Endothelial cell of umbilical vein (primary cell): ENCODE data around the gene INTS6. TPM values are rescaled to one million over a fixed set of nuclear protein-coding genes. Genes with fewer than 3 reads are reported as not detected.

Experiments
- BruUV-seq: library from RNA; stranded (reverse); fragments of 400-500 nt; replicated peaks from 2 replicates; lab custom pipeline; 2021; lab: Mats Ljungman, UMichigan
- CTCF ChIA-PET: fragments of 300-600, 350-600 bp; sonication (Branson Sonifier 250); formaldehyde crosslinking; loops from one replicate; lab custom pipeline; 2021; ENCODE audit warnings: antibody characterized with exemption, inconsistent platforms; lab: Charles Lee
- POLR2A ChIA-PET: fragments of 300-600, 350-600 bp; sonication (Branson Sonifier 250); formaldehyde crosslinking; loops from one replicate; lab custom pipeline; 2021; ENCODE audit warnings: antibody characterized with exemption, inconsistent platforms; lab: Charles Lee
- DNase-seq: peaks from one replicate; pipeline ENCODE4 v3.0.0-alpha.2; 2011; ENCODE audit warnings: low read depth, low spot score
- FAIRE-seq: peaks from 2 replicates; lab custom pipeline; 2011; peaks lifted over from hg19 to GRCh38; lab: Jason Lieb, UNC
- H2AFZ ChIP-seq: 2 replicates; pipeline ENCODE4 v1.6.0; 2012; ENCODE audit warnings: low read depth, low read length, control low read depth, inconsistent platforms
- H3K27ac ChIP-seq: 2 replicates; pipeline ENCODE4 v1.5.1; 2011; ENCODE audit warnings: low read depth, mild to moderate bottlenecking, control low read depth, low read length, moderate library complexity; ENCODE audit not compliant: insufficient read depth
- H3K27me3 ChIP-seq, 2 experiments: 2 replicates each; pipeline versions ENCODE4 v1.6.0 to v1.6.1; 2011; ENCODE audit warnings: low read length in 2 of 2, mixed read lengths in 1 of 2; ENCODE audit not compliant: control insufficient read depth in 2 of 2, insufficient read depth in 2 of 2
- H3K36me3 ChIP-seq, 2 experiments: 2 replicates in 1 of 2; 3 replicates in 1 of 2; pipeline ENCODE4 v1.5.1; 2011; ENCODE audit warnings: low read length in 2 of 2, mild to moderate bottlenecking in 1 of 2, moderate library complexity in 1 of 2; ENCODE audit not compliant: control insufficient read depth in 2 of 2, insufficient read depth in 2 of 2; ENCODE audit errors: extremely low read depth in 1 of 2
- H3K4me1 ChIP-seq: 3 replicates; pipeline ENCODE4 v1.5.1; 2011; ENCODE audit warnings: mild to moderate bottlenecking, low read length; ENCODE audit not compliant: control insufficient read depth, insufficient read depth; ENCODE audit errors: extremely low read depth
- H3K4me2 ChIP-seq: 2 replicates; pipeline ENCODE4 v1.6.1; 2011; ENCODE audit warnings: low read length, control low read depth, mixed read lengths; ENCODE audit not compliant: insufficient read depth
- H3K4me3 ChIP-seq, 3 experiments: fragments of 200-600 bp in 1 of 3; sonication (generic), shearing (Covaris generic) in 1 of 3; replicated peaks in 1 of 3; 2 replicates each; pipeline ENCODE4 v1.5.1; 2011 to 2016; ENCODE audit warnings: control low read depth in 3 of 3, low read length in 3 of 3, mild to moderate bottlenecking in 2 of 3, inconsistent platforms in 1 of 3, low read depth in 1 of 3, moderate library complexity in 1 of 3; ENCODE audit not compliant: insufficient read depth in 1 of 3
- H3K79me2 ChIP-seq: 2 replicates; pipeline ENCODE4 v1.6.0; 2012; ENCODE audit warnings: low read length, inconsistent platforms; ENCODE audit not compliant: control insufficient read depth, insufficient read depth
- H3K9ac ChIP-seq: replicated peaks from 2 replicates; pipeline ENCODE3; 2011; ENCODE audit warnings: low read length, control low read depth; ENCODE audit not compliant: insufficient read depth; ENCODE audit errors: extremely low read depth
- H3K9me1 ChIP-seq: replicated peaks from 3 replicates; pipeline ENCODE4 v1.6.0; 2011; ENCODE audit warnings: mild to moderate bottlenecking, low read length; ENCODE audit not compliant: control insufficient read depth, insufficient read depth; ENCODE audit errors: extremely low read depth
- H3K9me3 ChIP-seq: replicated peaks from 2 replicates; pipeline ENCODE4 v1.5.1; 2012; ENCODE audit warnings: low read length, inconsistent platforms; ENCODE audit not compliant: control insufficient read depth, insufficient read depth
- H4K20me1 ChIP-seq: replicated peaks from 2 replicates; pipeline ENCODE3; 2011; ENCODE audit warnings: mild to moderate bottlenecking, low read length; ENCODE audit not compliant: control insufficient read depth, insufficient read depth; ENCODE audit errors: extremely low read depth
- EZH2 ChIP-seq: IDR thresholded peaks from 2 replicates; pipeline ENCODE4 v1.6.1; 2012; ENCODE audit warnings: borderline replicate concordance, low read depth, mild to moderate bottlenecking, moderate library complexity, low read length, inconsistent platforms; ENCODE audit not compliant: severe bottlenecking
- FOS ChIP-seq: IDR thresholded peaks from 2 replicates; pipeline ENCODE4 v1.6.1; 2011; ENCODE audit warnings: mild to moderate bottlenecking, low read length, moderate library complexity, borderline replicate concordance; ENCODE audit not compliant: insufficient read depth
- GATA2 ChIP-seq: IDR thresholded peaks from 2 replicates; pipeline ENCODE4 v1.7.0; 2011; ENCODE audit warnings: low read depth, mild to moderate bottlenecking, moderate library complexity, mixed read lengths, low read length; ENCODE audit not compliant: insufficient read length, insufficient read depth
- JUN ChIP-seq: IDR thresholded peaks from 2 replicates; pipeline ENCODE4 v1.6.1; 2011; ENCODE audit warnings: borderline replicate concordance, low read depth; ENCODE audit not compliant: insufficient read length, insufficient read depth
- MYC ChIP-seq: IDR thresholded peaks from one replicate; pipeline ENCODE4 v1.6.1; 2011; ENCODE audit warnings: mild to moderate bottlenecking, low read depth, low read length
- POLR2A ChIP-seq: IDR thresholded peaks from 2 replicates; pipeline ENCODE4 v1.6.1; 2012; ENCODE audit warnings: low read depth, mild to moderate bottlenecking, control low read depth, low read length
- POLR2AphosphoS5 ChIP-seq: IDR thresholded peaks from 2 replicates; pipeline ENCODE4 v1.6.1; 2012; ENCODE audit warnings: low read depth, mild to moderate bottlenecking, control low read depth, low read length, moderate library complexity; ENCODE audit not compliant: insufficient read depth
- dilution Hi-C: fragments of 300-500 bp; cut with MboI; formaldehyde crosslinking; loops from one replicate; pipeline ENCODE4 v1.15.0; 2019; ENCODE audit warnings: low sequenced_read_pairs; ENCODE audit not compliant: extremely low pct_ligation_motif_present
- intact Hi-C: fragments of 100-400 bp; cut with micrococcal nuclease; formaldehyde crosslinking; loops from one replicate; pipeline ENCODE4 v1.10.0; 2022
- polyA plus RNA-seq, 4 experiments: library from polyadenylated mRNA; depleted of rRNA in 3 of 4; stranded (reverse) in 3 of 4; unstranded in 1 of 4; fragments of >200 nt; gene quantifications; 2 replicates each; pipeline versions ENCODE4 v1.2.1 to v1.2.3, GENCODE V29; 2011 to 2012; ENCODE audit warnings: missing spikeins in 1 of 4
- total RNA-seq: library from RNA; stranded (reverse); gene quantifications from 2 replicates; pipeline ENCODE4 v1.2.3, GENCODE V29; 2021
- TF ChIP-seq, protein P1 (sequence below): IDR thresholded peaks from 2 replicates; pipeline ENCODE4 v1.6.1; 2011; ENCODE audit not compliant: insufficient read depth, insufficient read length
- TF ChIP-seq, protein P2 (sequence below), 2 donors: IDR thresholded peaks; 1 replicate in 1 of 2; 2 replicates in 1 of 2; pipeline ENCODE4 v1.5.1; 2011; ENCODE audit warnings: low read length in 2 of 2, mild to moderate bottlenecking in 2 of 2, moderate library complexity in 2 of 2, control low read depth in 1 of 2, inconsistent platforms in 1 of 2, low read depth in 1 of 2; ENCODE audit not compliant: insufficient read depth in 1 of 2; ENCODE audit errors: extremely low read depth in 1 of 2

INTS6 gene
- total and polyA plus RNA-seq, 2 donors (not counting 3 experiments of a cell fraction or from before 2014, with no cell fraction given), result 9.5 to 45.4 TPM

DNA sequence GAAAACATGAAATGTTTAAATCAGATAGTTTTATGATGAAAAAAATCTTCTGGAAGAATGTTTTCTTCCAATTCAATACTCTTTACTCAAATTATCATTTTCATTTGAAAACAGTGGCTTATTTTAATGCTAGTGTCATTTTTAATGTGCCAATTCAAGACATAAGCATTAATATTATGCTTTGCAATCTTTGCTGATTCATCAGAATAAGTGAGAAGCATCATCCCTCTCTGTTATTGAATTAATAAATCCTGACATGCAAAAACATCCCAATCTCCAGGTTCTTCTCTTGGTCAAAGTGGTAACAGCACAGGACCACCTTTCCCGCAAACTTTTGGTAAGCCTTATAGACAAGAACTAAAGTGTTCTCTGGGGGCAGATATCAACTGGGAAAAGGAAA is 3.8 kb downstream of the INTS6 start:
- peaks cover 23% of the 10 kb centered on the region for H3K79me2 ChIP-seq
- no peaks in the 10 kb centered on the region for H3K9me1 ChIP-seq
- intact Hi-C loops (no loop called here), dilution Hi-C loops (no loop called here)
- FAIRE-seq, result no peak
- no TSS peak for BruUV-seq
- CTCF ChIA-PET, result no interaction called here
- H3K4me1 ChIP-seq, result peaks cover 14% of the 10 kb centered on the region
- H3K27ac ChIP-seq, result no peak overlapping the region
- H3K36me3 ChIP-seq, result peaks cover 3 to 17% of the 10 kb centered on the region in 2 experiments
- no peaks in the 10 kb centered on the region for H3K9me3 ChIP-seq
- H3K4me3 ChIP-seq, result no peak overlapping the region
- no peak for DNase-seq
- H4K20me1 ChIP-seq, result no peaks in the 10 kb centered on the region
- TF ChIP-seq, protein P1, sequence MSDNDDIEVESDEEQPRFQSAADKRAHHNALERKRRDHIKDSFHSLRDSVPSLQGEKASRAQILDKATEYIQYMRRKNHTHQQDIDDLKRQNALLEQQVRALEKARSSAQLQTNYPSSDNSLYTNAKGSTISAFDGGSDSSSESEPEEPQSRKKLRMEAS, result no peak
- TF ChIP-seq GATA2 (no peak), POLR2A (no peak), JUN (no peak), MYC (no peak), POLR2AphosphoS5 (no peak), EZH2 (no peak), FOS (no peak)
- TF ChIP-seq, protein P2, sequence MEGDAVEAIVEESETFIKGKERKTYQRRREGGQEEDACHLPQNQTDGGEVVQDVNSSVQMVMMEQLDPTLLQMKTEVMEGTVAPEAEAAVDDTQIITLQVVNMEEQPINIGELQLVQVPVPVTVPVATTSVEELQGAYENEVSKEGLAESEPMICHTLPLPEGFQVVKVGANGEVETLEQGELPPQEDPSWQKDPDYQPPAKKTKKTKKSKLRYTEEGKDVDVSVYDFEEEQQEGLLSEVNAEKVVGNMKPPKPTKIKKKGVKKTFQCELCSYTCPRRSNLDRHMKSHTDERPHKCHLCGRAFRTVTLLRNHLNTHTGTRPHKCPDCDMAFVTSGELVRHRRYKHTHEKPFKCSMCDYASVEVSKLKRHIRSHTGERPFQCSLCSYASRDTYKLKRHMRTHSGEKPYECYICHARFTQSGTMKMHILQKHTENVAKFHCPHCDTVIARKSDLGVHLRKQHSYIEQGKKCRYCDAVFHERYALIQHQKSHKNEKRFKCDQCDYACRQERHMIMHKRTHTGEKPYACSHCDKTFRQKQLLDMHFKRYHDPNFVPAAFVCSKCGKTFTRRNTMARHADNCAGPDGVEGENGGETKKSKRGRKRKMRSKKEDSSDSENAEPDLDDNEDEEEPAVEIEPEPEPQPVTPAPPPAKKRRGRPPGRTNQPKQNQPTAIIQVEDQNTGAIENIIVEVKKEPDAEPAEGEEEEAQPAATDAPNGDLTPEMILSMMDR (IDR thresholded peaks at IDR 0.05; ENCODE audit: extremely low read depth in 1 of 2, insufficient read depth in 1 of 2, low read depth in 1 of 2, low read length in 2 of 2), result no peak
- H3K4me2 ChIP-seq, result no peak overlapping the region
- no peak overlapping the region for H3K9ac ChIP-seq
- no peaks in the 10 kb centered on the region for H3K27me3 ChIP-seq
- H2AFZ ChIP-seq, result no peak overlapping the region
- POLR2A ChIA-PET, result no interaction called here
